ENCODE data around the gene CENPV.

CENPV gene

DNA sequence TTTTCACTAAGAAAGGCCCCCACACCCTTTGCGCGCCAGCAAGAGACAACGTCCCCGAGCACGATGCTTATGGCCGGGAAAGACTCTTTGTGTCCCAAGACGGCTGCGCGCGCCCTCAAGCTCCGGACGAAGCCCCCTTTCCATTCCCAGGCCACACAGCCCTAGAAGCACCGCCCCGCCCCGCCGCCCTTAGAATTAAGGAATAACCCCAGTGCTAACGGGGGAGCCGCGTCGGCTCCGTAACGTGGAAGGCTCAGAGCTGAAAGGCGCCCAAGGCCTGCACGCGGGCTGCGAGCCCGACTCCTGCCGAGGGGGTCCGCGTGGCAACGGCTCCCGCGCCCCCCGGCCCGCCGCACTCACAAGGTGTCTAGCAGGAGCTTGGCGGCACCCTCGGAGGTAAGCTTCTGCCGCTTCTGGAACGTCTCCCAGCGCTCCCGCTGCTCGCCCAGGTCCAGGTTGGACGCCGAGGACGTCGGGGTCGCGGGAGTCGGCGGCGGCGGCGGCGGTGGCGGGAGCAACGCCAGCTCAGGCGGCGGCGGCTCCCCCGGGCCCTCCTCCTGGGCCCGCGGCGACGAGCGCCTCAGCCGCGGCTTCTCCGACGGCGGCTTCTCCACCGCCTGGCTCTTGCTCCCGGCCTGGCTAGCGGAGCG is 477 bp downstream of the CENPV start:
- H3K9ac ChIP-seq (ENCODE audit: low read length): peak overlapping the region; percentile 91

DNA sequence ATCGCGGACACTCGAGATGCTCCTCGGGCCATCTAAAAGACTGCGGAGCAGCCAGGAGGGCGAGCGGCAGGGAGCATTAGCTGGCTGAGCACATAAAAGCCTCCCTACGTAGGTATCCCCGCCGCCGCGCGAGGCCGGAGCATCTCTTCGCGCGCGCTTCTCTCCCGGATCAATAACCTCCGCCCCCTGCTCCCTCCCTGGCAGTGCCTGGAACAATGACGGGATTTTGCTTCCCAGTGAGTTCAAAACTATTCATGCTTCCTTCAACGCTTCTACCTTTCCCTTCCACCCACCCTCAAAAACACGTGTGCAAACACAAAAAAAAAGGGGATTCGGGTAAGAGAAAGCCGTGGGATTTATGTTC is 984 bp downstream of the CENPV start:
- no peaks in the 10 kb centered on the region for H3K27me3 ChIP-seq (ENCODE audit: control insufficient read depth, insufficient read depth, low read length)
- peaks cover 5% of the 10 kb centered on the region for H3K36me3 ChIP-seq (ENCODE audit: control insufficient read depth, insufficient read depth, low read length)
- no peaks in the 10 kb centered on the region for H3K9me3 ChIP-seq (ENCODE audit: control insufficient read depth, low read length)
- peaks cover 5% of the 10 kb centered on the region for H3K4me1 ChIP-seq (ENCODE audit: control insufficient read depth, insufficient read depth, low read length)
- H3K9ac ChIP-seq (ENCODE audit: low read length): peak overlapping the region; percentile 91
- peak overlapping the region; percentile 80 for H3K4me3 ChIP-seq (ENCODE audit: low read length)

More for the DNA sequence above, 477 bp downstream of the CENPV start:
- Histone ChIP-seq H3K36me3 (ENCODE audit: control insufficient read depth, insufficient read depth, low read length) (peaks cover 5% of the 10 kb centered on the region), H3K4me1 (ENCODE audit: control insufficient read depth, insufficient read depth, low read length) (peaks cover 5% of the 10 kb centered on the region), H3K27me3 (ENCODE audit: control insufficient read depth, insufficient read depth, low read length) (no peaks in the 10 kb centered on the region), H3K4me3 (ENCODE audit: low read length) (peak overlapping the region; percentile 80), H3K9me3 (ENCODE audit: control insufficient read depth, low read length) (no peaks in the 10 kb centered on the region)

DNA sequence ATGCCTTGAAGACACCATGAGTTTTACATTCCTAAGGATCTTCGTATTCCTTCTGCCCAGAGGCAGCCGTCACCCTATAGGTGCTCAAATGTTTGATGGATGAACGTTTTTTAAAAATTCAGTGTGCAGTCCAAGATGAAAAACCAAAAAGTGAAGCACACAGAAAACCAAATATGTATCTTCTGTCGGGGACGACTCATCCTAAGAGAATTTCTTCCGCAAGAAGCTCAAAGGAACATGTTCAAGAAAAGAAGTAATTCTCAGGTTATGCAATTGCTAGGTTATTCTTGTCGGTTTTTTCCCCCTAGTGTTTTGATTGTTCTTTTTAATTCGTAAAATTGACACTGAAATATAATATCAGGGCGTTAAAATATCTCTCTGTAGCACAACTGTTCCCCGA is 1.4 kb downstream of the CENPV start:
- H3K36me3 ChIP-seq (ENCODE audit: control insufficient read depth, insufficient read depth, low read length): peaks cover 5% of the 10 kb centered on the region
- peak overlapping the region; percentile 80 for H3K4me3 ChIP-seq (ENCODE audit: low read length)
- peaks cover 5% of the 10 kb centered on the region for H3K4me1 ChIP-seq (ENCODE audit: control insufficient read depth, insufficient read depth, low read length)
- peak overlapping the region; percentile 91 for H3K9ac ChIP-seq (ENCODE audit: low read length)
- no peaks in the 10 kb centered on the region for H3K27me3 ChIP-seq (ENCODE audit: control insufficient read depth, insufficient read depth, low read length)
- H3K9me3 ChIP-seq (ENCODE audit: control insufficient read depth, low read length): no peaks in the 10 kb centered on the region

DNA sequence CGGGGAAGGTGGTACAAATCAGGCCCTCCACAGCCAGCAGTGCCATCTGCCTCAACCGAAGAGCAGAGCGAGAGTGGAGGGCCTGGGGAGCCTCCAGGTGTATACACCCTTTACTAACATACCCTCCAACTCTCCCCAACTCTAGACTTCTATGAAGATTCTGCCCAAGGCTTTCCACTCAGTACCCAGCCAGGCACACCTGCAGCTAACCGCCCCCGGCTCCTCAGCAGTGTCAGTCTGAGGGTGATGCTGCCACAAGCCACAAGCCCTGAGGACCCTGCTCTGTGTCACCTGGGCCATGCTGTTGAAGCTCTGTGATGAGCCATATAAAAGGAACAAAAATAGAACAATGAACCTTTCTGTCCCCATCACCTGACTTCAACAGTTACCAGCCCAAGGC is 3.8 kb downstream of the CENPV start:
- H3K4me1 ChIP-seq (ENCODE audit: control insufficient read depth, insufficient read depth, low read length): peaks cover 5% of the 10 kb centered on the region
- no peak overlapping the region for H3K4me3 ChIP-seq (ENCODE audit: low read length)
- no peaks in the 10 kb centered on the region for H3K9me3 ChIP-seq (ENCODE audit: control insufficient read depth, low read length)
- no peaks in the 10 kb centered on the region for H3K27me3 ChIP-seq (ENCODE audit: control insufficient read depth, insufficient read depth, low read length)
- H3K36me3 ChIP-seq (ENCODE audit: control insufficient read depth, insufficient read depth, low read length): peaks cover 5% of the 10 kb centered on the region
- H3K9ac ChIP-seq (ENCODE audit: low read length): no peak overlapping the region

DNA sequence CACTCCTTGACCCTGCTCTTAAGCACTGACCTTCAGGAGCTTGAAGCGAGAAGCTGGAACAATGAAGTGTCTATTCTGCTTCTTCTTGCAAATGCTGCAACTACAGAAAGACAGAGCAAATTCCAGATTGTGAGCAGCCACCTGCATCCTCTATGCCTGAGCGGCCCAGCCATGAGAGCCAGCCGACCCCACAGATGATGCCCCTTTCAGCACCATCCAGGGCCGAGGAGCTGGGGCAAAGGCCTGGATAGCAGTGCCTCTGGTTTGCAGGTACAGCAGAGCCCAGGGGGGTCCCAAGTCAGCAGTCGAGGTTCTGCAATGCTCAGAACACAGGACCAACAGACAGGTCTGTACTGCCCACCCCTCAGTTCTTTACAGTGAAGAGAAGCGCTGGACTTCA is 4.7 kb downstream of the CENPV start:
- no peak overlapping the region for H3K4me3 ChIP-seq (ENCODE audit: low read length)
- H3K9me3 ChIP-seq (ENCODE audit: control insufficient read depth, low read length): no peaks in the 10 kb centered on the region
- H3K27me3 ChIP-seq (ENCODE audit: control insufficient read depth, insufficient read depth, low read length): no peaks in the 10 kb centered on the region
- no peak overlapping the region for H3K9ac ChIP-seq (ENCODE audit: low read length)
- peaks cover 5% of the 10 kb centered on the region for H3K4me1 ChIP-seq (ENCODE audit: control insufficient read depth, insufficient read depth, low read length)
- peaks cover 5% of the 10 kb centered on the region for H3K36me3 ChIP-seq (ENCODE audit: control insufficient read depth, insufficient read depth, low read length)

DNA sequence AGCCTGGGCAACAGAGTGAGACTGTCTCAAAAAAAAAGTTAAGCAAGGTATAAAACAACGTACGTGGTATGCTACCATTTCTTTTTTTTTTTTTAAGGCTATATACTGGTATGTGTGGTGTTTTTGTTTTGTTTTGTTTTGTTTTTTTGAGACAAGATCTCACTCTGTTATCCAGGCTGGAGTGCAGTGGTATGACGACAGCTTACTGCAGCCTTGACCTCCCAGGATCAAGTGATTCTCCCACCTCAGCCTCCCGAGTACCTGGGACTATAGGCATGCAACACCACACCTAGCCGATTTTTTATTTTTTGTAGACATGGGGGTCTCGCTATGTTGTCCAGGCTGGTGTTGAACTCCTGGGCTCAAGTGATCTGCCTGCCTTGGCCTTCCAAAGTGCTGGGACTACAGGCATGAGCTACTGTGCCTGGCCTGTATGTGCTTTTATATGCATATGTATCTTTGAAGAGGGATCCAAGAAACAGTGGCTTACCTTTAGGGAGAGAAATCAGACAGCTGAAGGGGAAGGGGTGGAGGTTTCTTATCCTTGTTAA is 6.5 kb downstream of the CENPV start:
- no peaks in the 10 kb centered on the region for H3K27me3 ChIP-seq (ENCODE audit: control insufficient read depth, insufficient read depth, low read length)
- H3K4me3 ChIP-seq (ENCODE audit: low read length): no peak overlapping the region
- H3K9me3 ChIP-seq (ENCODE audit: control insufficient read depth, low read length): no peaks in the 10 kb centered on the region
- peaks cover 12% of the 10 kb centered on the region for H3K36me3 ChIP-seq (ENCODE audit: control insufficient read depth, insufficient read depth, low read length)
- H3K4me1 ChIP-seq (ENCODE audit: control insufficient read depth, insufficient read depth, low read length): peaks cover 2% of the 10 kb centered on the region
- H3K9ac ChIP-seq (ENCODE audit: low read length): no peak overlapping the region

DNA sequence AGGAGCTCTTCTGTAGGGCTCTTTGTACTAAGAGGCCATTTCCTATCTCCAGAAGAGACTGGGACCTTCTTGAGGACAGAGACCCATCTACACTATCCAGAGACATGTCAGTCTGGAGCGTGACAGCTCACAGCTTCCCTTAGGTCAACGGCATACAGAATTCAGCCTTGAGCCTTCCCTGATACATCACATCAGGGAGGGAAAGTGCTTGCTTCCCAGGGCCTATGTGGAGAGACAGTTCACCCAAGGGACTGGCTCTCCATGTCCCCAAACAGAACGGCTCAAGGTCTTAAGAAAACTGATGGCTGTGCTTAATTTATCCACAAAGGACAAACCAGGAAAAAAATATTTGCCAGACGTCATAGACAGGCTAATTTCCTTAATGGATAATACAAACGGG is 7.7 kb downstream of the CENPV start:
- H3K9me3 ChIP-seq (ENCODE audit: control insufficient read depth, low read length): no peaks in the 10 kb centered on the region
- H3K36me3 ChIP-seq (ENCODE audit: control insufficient read depth, insufficient read depth, low read length): peaks cover 12% of the 10 kb centered on the region
- H3K4me3 ChIP-seq (ENCODE audit: low read length): no peak overlapping the region
- H3K9ac ChIP-seq (ENCODE audit: low read length): no peak overlapping the region
- peaks cover 6% of the 10 kb centered on the region for H3K4me1 ChIP-seq (ENCODE audit: control insufficient read depth, insufficient read depth, low read length)
- no peaks in the 10 kb centered on the region for H3K27me3 ChIP-seq (ENCODE audit: control insufficient read depth, insufficient read depth, low read length)

DNA sequence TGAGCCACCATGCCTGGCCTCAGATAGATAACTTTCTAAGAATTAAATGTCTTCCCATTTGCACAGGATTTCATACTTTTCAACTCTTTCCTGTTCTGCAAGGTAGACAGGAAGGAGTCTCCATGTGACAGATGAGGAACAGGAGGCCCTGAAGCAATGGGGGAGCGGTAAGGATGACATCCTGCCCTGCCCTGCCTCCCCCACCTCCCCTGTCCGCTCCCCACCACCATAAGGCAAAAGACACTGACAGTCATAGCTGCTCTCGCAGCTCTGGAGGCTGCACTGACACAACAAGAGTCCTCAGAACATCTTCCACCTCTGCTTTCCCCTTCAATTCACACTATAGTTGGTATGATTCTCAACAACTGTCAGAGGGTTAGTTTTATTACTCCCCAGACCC is 9.7 kb downstream of the CENPV start:
- H3K4me1 ChIP-seq (ENCODE audit: control insufficient read depth, insufficient read depth, low read length): peaks cover 11% of the 10 kb centered on the region
- H3K27me3 ChIP-seq (ENCODE audit: control insufficient read depth, insufficient read depth, low read length): no peaks in the 10 kb centered on the region
- H3K4me3 ChIP-seq (ENCODE audit: low read length): no peak overlapping the region
- no peaks in the 10 kb centered on the region for H3K9me3 ChIP-seq (ENCODE audit: control insufficient read depth, low read length)
- H3K36me3 ChIP-seq (ENCODE audit: control insufficient read depth, insufficient read depth, low read length): peaks cover 11% of the 10 kb centered on the region
- no peak overlapping the region for H3K9ac ChIP-seq (ENCODE audit: low read length)

DNA sequence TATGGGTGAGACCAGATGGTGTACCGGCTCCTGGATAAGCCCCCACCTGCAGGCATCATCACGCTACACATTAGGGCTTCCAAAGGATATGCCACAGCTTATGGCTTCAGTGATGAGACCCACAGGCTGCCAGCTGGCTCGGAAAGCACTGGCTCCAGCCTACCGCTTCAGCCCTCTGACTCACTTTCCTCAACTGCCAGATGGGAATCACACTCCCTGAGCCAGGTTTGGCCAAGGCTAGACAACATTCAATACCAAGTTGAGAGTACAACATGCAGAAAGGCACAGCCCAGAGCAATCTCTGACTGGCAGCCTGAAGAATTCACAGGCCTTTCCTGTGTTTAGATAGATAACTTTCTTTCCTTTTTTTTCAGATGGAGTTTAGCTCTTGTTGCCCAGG is 10.3 kb downstream of the CENPV start:
- Histone ChIP-seq H3K4me3 (ENCODE audit: low read length) (no peak overlapping the region), H3K9me3 (ENCODE audit: control insufficient read depth, low read length) (no peaks in the 10 kb centered on the region), H3K36me3 (ENCODE audit: control insufficient read depth, insufficient read depth, low read length) (peaks cover 8% of the 10 kb centered on the region), H3K9ac (ENCODE audit: low read length) (no peak overlapping the region), H3K4me1 (ENCODE audit: control insufficient read depth, insufficient read depth, low read length) (peaks cover 11% of the 10 kb centered on the region), H3K27me3 (ENCODE audit: control insufficient read depth, insufficient read depth, low read length) (no peaks in the 10 kb centered on the region)

DNA sequence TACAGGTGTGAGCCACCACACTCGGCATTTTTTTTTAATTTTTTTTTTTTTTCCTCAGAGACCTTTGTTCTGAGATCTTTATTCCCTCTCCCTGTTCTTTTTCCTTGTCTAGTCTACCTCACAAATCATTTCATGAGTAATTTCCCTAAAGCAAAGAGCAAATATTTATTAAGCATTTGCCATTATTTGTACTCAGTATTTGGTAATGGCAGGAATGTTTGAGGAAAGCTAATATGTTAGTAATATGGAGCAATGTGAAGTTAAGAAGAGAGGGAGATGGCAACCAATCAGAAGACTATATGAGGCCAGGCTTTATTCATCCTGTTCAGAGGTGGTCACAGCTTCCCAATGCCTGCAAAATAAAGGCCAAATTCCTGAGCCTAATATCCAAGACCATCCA is 13.3 kb downstream of the CENPV start:
- H3K9me3 ChIP-seq (ENCODE audit: control insufficient read depth, low read length): no peaks in the 10 kb centered on the region
- H3K9ac ChIP-seq (ENCODE audit: low read length): no peak overlapping the region
- H3K4me1 ChIP-seq (ENCODE audit: control insufficient read depth, insufficient read depth, low read length): peaks cover 11% of the 10 kb centered on the region
- H3K36me3 ChIP-seq (ENCODE audit: control insufficient read depth, insufficient read depth, low read length): peaks cover 8% of the 10 kb centered on the region
- H3K4me3 ChIP-seq (ENCODE audit: low read length): no peak overlapping the region
- H3K27me3 ChIP-seq (ENCODE audit: control insufficient read depth, insufficient read depth, low read length): no peaks in the 10 kb centered on the region

DNA sequence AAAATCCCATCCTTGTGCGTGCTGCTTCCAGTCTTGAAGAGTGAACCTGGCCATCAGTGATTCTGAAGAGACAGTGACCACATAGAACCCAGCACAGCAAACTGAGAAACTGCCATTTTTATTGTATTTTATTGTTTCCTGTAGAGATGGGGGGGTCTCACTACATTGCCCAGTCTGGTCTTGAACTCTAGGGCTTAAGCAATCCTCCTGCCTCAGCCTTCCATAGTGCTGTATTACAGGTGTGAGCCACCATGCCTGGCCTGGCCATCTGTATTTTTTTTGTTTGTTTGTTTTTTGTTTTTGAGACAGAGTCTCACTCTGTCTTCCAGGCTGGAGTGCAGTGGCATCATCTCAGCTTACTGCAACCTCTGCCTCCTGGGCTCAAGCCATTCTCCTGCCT is 13.9 kb downstream of the CENPV start:
- Histone ChIP-seq H3K4me1 (ENCODE audit: control insufficient read depth, insufficient read depth, low read length) (peaks cover 11% of the 10 kb centered on the region), H3K27me3 (ENCODE audit: control insufficient read depth, insufficient read depth, low read length) (no peaks in the 10 kb centered on the region), H3K4me3 (ENCODE audit: low read length) (no peak overlapping the region), H3K9me3 (ENCODE audit: control insufficient read depth, low read length) (no peaks in the 10 kb centered on the region), H3K9ac (ENCODE audit: low read length) (no peak overlapping the region), H3K36me3 (ENCODE audit: control insufficient read depth, insufficient read depth, low read length) (peaks cover 8% of the 10 kb centered on the region)

DNA sequence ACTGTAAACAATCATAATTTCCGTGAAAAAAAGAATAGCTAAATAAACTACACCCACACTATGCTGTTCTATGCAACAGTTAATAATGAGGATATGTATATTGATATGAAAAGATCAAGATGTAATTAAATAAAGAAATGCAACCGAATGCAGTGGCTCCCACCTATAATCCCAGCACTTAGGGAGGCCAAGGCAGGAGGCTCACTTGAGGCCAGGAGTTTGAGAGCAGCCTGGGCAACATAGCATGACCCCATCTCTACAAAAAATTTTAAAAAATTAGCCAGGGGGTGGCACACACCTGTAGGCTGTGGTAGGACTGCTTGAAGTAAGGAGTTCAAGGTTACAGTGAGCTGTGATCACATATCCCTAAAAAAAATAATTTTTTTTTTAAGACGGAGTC is 14.9 kb downstream of the CENPV start:
- H3K9ac ChIP-seq (ENCODE audit: low read length): no peak overlapping the region
- no peak overlapping the region for H3K4me3 ChIP-seq (ENCODE audit: low read length)
- no peaks in the 10 kb centered on the region for H3K9me3 ChIP-seq (ENCODE audit: control insufficient read depth, low read length)
- H3K27me3 ChIP-seq (ENCODE audit: control insufficient read depth, insufficient read depth, low read length): no peaks in the 10 kb centered on the region
- peaks cover 8% of the 10 kb centered on the region for H3K36me3 ChIP-seq (ENCODE audit: control insufficient read depth, insufficient read depth, low read length)
- peaks cover 11% of the 10 kb centered on the region for H3K4me1 ChIP-seq (ENCODE audit: control insufficient read depth, insufficient read depth, low read length)
